Measurements from ENCODE around the gene KEAP1.

- TF ChIP-seq CTCF (IDR thresholded peaks at IDR 0.05) (no peak), POLR2AphosphoS5 (IDR thresholded peaks at IDR 0.05) (no peak)
These were observed 20.0 kb upstream of the KEAP1 start for GRCh38 chr19:10523135-10523636.
